Ishikawa (cell line): ENCODE data around the gene EMC9.

Source experiments
- CEBPB ChIP-seq: IDR thresholded peaks from 2 replicates; pipeline ENCODE4 v1.6.1; 2012
- CREB1 ChIP-seq: IDR thresholded peaks from 2 replicates; pipeline ENCODE4 v1.6.1; 2012; ENCODE audit warnings: low read depth
- EGR1 ChIP-seq: IDR thresholded peaks from 2 replicates; pipeline ENCODE4 v1.6.1; 2012
- EP300 ChIP-seq: IDR thresholded peaks from 2 replicates; pipeline ENCODE4 v1.6.1; 2012; ENCODE audit warnings: borderline replicate concordance
- FOXM1 ChIP-seq: IDR thresholded peaks from 2 replicates; pipeline ENCODE4 v1.6.1; 2012; ENCODE audit warnings: low read depth, borderline replicate concordance
- MAX ChIP-seq: IDR thresholded peaks from 2 replicates; pipeline ENCODE4 v1.6.1; 2012
- NFIC ChIP-seq: IDR thresholded peaks from 2 replicates; pipeline ENCODE4 v1.6.1; 2012
- RAD21 ChIP-seq: IDR thresholded peaks from 2 replicates; pipeline ENCODE4 v1.6.1; 2012; ENCODE audit warnings: low read depth
- REST ChIP-seq: IDR thresholded peaks from 2 replicates; pipeline ENCODE4 v1.6.1; 2012; ENCODE audit warnings: low read depth, mild to moderate bottlenecking
- TAF1 ChIP-seq: IDR thresholded peaks from 2 replicates; pipeline ENCODE4 v1.6.1; 2012; ENCODE audit warnings: low read depth, mild to moderate bottlenecking
- TCF12 ChIP-seq: IDR thresholded peaks from 2 replicates; pipeline ENCODE4 v1.6.1; 2012; ENCODE audit warnings: low read depth
- TEAD4 ChIP-seq: IDR thresholded peaks from 2 replicates; pipeline ENCODE4 v1.6.1; 2012
- USF1 ChIP-seq: IDR thresholded peaks from 2 replicates; pipeline ENCODE4 v1.6.1; 2012
- YY1 ChIP-seq: IDR thresholded peaks from 2 replicates; pipeline ENCODE4 v1.6.1; 2012; ENCODE audit warnings: low read depth
- ZBTB7A ChIP-seq: IDR thresholded peaks from 2 replicates; pipeline ENCODE4 v1.6.1; 2012; ENCODE audit warnings: low read depth

The EMC9 gene

GRCh38 chr14:24145690-24146452 lies 4.5 kb upstream of the EMC9 start:
- no peak for TF ChIP-seq EGR1
- TF ChIP-seq NFIC: no peak
- TF ChIP-seq EP300: no peak
- TF ChIP-seq RAD21: no peak
- TF ChIP-seq CEBPB: no peak
- no peak for TF ChIP-seq REST
- no peak for TF ChIP-seq YY1
- no peak for TF ChIP-seq USF1
- TF ChIP-seq TCF12: no peak
- no peak for TF ChIP-seq MAX
- TF ChIP-seq FOXM1: no peak

GRCh38 chr14:24145219-24145618 lies 3.8 kb upstream of the EMC9 start:
- TF ChIP-seq EP300 (no peak), TEAD4 (no peak), USF1 (no peak), ZBTB7A (no peak), TAF1 (no peak), RAD21 (no peak), CREB1 (no peak), TCF12 (no peak), CEBPB (no peak)

- TF ChIP-seq EGR1 (no peak), FOXM1 (no peak), YY1 (no peak), MAX (no peak), RAD21 (no peak), EP300 (no peak), REST (no peak), NFIC (no peak), TAF1 (no peak), ZBTB7A (no peak), TEAD4 (no peak), TCF12 (no peak), USF1 (no peak)
These were observed 3.1 kb upstream of the EMC9 start for GRCh38 chr14:24144451-24144850.

GRCh38 chr14:24143511-24143910 lies 2.1 kb upstream of the EMC9 start:
- TF ChIP-seq REST: no peak
- TF ChIP-seq EGR1: no peak
- no peak for TF ChIP-seq CREB1
- TF ChIP-seq NFIC: no peak
- no peak for TF ChIP-seq USF1
- no peak for TF ChIP-seq RAD21
- no peak for TF ChIP-seq MAX
- no peak for TF ChIP-seq YY1
- no peak for TF ChIP-seq FOXM1
- TF ChIP-seq ZBTB7A: no peak
- no peak for TF ChIP-seq TEAD4
- TF ChIP-seq EP300: no peak
- no peak for TF ChIP-seq TAF1
- TF ChIP-seq TCF12: no peak
- no peak for TF ChIP-seq CEBPB
